ENCODE results near the gene TM9SF4. TPM values are rescaled to one million over a fixed set of nuclear protein-coding genes. Genes with fewer than 3 reads are reported as not detected.

The TM9SF4 gene
- total and polyA plus RNA-seq, 2 of the 8 experiments (the other 6 are each of a cell fraction or from before 2014, with no cell fraction given), result 38.4 to 68.7 TPM

GRCh38 chr20:32091888-32092346, 17.6 kb upstream of the TM9SF4 start (continued):
- TF ChIP-seq SP4 (IDR thresholded peaks at IDR 0.05; ENCODE audit: low read length) (0 out of 2 replicates have a peak, but pooled peaks have one; percentile 62), EGR1 (IDR thresholded peaks at IDR 0.05; ENCODE audit: borderline replicate concordance, low read depth, low read length) (no peak), ATF3 (IDR thresholded peaks at IDR 0.05; ENCODE audit: insufficient read depth, low read depth, low read length) (0 out of 2 replicates have a peak, but pooled peaks have one; percentile 6), BCL11A (IDR thresholded peaks at IDR 0.05; ENCODE audit: low read depth in 2 of 2, low read length in 2 of 2) (no peak), BACH1 (IDR thresholded peaks at IDR 0.05; ENCODE audit: low read length) (no peak), SIRT6 (IDR thresholded peaks at IDR 0.05; ENCODE audit: low read length) (no peak), TBP (IDR thresholded peaks at IDR 0.05; ENCODE audit: low read depth, low read length) (no peak), JUND (IDR thresholded peaks at IDR 0.05; ENCODE audit: low read length) (no peak), CHD7 (IDR thresholded peaks at IDR 0.05; ENCODE audit: insufficient replicate concordance, low read length) (no peak), CREB1 (IDR thresholded peaks at IDR 0.05) (peak; percentile 18; the same call in 1 of the 2 replicates), SIX5 (IDR thresholded peaks at IDR 0.05; ENCODE audit: low read depth, low read length) (no peak), RXRA (IDR thresholded peaks at IDR 0.05; ENCODE audit: insufficient read depth, low read depth, low read length) (no peak)

All from H1 (cell line).